ENCODE data around the gene MORC1.
A peak's percentile ranks its signal among the peaks of the same experiment; 100 is the strongest.

The MORC1 gene

GRCh38 chr3:108940166-108940565 is 177.8 kb downstream of the MORC1 start:
- DNase-seq (ENCODE audit: low read depth in 2 of 2) = no peak

DNA sequence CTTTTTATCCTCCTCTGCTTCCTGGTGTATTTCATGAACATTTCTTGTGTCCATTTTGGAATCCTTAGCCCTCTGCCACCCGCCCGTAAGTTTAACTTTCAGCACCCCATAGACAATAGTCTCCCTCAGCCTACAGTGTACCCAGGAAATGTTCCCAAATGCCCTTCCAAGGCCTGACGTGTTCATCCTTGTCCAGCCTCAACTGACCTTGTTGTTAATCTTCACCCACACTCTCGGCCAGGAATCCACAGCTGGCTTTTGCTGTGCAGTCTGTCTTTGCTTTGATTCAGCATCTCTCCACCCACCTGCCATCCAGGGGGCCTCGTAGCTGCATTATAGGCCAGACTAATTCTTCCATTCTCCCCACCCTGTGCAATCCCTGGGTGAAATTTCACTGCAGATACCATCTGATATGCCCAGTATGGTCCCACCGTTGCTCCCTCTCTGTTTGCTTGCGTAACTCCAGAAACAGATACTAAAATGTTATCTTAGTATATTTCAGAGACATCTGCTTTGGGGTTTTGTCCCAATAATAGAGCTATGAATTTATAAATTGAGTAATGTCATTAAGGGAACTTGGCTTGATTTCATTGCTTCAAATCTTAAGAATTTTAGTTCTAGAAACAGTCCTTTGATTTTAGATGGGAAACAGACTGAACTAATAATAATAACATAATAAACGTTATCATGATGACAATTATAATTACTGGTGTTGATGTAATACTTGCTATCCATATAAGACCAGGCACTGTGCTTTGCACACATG is 180.8 kb downstream of the MORC1 start:
- DNase-seq (ENCODE audit: low read depth in 2 of 2) = no peak

DNA sequence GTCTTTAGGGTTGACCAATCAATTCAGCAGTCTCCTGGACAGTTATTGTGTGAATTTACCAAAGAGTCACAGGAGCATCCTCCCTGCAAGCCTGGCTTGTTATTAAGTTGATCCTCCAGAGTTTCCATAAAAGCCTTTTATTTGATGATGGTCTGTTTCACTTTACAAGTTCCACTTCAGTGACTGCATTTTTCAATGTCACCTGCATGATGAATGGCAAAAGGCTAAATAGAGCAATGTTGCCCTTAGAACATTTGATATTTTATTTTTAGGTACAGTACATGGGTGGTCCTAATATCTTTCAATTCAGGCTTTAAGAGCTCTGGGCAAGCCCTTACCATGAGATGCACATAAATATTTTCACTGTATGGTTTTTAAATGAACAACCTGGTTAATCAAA is 186.9 kb downstream of the MORC1 start:
- no peak for DNase-seq (ENCODE audit: low read depth in 2 of 2)

DNA sequence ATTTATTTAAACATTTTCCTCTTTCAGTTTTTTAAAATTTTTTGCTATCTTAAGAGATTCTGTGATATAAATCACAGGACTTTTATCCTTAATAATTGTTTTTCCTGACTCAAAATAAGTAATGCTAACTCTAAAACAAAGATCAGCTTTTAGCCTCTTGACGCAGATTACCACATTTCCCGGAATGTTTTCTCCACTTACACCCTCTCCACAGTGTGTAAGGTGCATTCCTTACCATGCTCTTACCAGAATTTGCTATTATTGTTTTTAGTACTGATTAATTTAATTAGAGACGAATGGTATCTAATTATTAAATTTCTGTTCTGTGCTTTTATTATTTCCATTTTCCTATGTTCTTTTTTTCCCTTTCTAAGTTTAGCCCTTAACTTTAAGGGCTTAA is 199.1 kb downstream of the MORC1 start:
- DNase-seq (ENCODE audit: low read depth in 2 of 2) = no peak

DNA sequence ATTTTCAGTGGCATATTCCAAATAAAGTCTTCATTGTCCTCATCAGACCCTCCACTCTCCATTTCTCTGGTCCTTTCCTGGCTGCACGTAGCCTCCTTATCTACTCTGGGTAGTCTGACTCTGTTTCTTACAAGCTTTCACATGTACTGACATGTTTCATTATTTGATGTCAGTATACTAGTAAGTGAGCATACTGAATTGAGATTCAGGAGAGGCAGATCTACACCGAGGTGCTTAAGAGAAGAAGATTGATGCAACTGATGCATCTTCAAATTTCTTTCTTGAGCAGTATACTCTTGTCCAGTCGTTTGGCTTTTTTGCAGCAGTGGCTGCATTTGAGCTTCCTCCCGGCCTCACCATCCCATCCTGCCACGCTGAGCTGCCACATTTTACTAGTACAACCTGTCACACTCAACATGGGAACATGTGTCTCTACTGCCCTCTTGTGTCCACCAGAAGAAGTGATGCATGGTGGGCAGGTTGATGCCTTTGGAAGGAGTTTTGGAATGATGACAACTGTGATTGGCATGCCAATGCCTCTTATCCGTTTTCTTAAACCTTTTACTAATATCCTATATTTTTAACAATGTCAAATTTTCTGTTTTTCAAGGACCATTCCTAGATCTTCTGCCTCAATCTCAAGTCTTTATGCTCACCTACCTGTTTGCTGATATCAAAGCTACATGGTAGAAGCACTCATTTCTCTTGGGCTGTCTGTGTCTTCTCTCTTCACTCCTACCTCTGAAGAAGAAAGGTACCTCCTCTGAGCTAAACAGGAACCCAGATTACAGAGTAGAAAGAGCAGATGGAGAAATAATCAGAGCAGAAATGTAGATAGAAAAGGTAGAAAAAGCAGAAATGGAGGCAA is 202.9 kb downstream of the MORC1 start:
- peak; percentile 19 to 20 for DNase-seq (ENCODE audit: low read depth in 2 of 2)

DNA sequence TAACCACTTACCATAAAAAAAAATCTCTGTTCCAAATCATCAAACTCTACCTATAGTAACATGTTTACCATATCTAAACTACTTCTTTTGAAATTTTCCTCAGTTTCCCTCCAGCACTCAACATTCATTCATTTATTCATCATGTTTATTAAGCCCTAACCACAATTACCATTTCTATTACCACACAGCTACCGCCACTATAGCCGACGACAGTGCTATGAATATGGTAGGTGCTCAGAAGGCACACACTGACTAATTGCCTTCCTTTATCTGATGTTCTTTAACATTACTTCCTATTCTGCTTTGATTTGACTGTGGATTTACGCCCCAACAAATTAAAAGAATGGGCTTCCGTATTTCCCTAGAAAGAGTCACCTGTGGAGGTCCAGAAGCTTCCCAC is 208.1 kb downstream of the MORC1 start:
- no peak for DNase-seq (ENCODE audit: low read depth in 2 of 2)

Data from fibroblast of skin of left biceps (primary cell).